ENCODE data around the gene DEPP1. TPM values are rescaled to one million over a fixed set of nuclear protein-coding genes. Genes with fewer than 3 reads are reported as not detected.

Gene DEPP1
- total RNA-seq, 1 donor from 2014 or later, result 21.9 TPM

- Histone ChIP-seq H3K27me3 (ENCODE audit: control insufficient read depth, insufficient read depth, low read length) (no peaks in the 10 kb centered on the region), H3K4me3 (ENCODE audit: low read depth, low read length) (no peak overlapping the region), H3K36me3 (ENCODE audit: control insufficient read depth, insufficient read depth, low read length) (no peaks in the 10 kb centered on the region)
- no peak for TF ChIP-seq CTCF (IDR thresholded peaks at IDR 0.05; ENCODE audit: insufficient read depth, low read length, poor library complexity, severe bottlenecking)
- DNase-seq (ENCODE audit: low read depth), result no peak
Observed at GRCh38 chr10:45005284-45005683, 26.7 kb upstream of the DEPP1 start.

- DNase-seq (ENCODE audit: low read depth), result no peak
- Histone ChIP-seq H3K4me3 (ENCODE audit: low read depth, low read length) (no peak overlapping the region), H3K27me3 (ENCODE audit: control insufficient read depth, insufficient read depth, low read length) (no peaks in the 10 kb centered on the region), H3K36me3 (ENCODE audit: control insufficient read depth, insufficient read depth, low read length) (no peaks in the 10 kb centered on the region)
- no peak for TF ChIP-seq CTCF (IDR thresholded peaks at IDR 0.05; ENCODE audit: insufficient read depth, low read length, poor library complexity, severe bottlenecking)
Observed at GRCh38 chr10:45004661-45005060, 26.1 kb upstream of the DEPP1 start.

DNA sequence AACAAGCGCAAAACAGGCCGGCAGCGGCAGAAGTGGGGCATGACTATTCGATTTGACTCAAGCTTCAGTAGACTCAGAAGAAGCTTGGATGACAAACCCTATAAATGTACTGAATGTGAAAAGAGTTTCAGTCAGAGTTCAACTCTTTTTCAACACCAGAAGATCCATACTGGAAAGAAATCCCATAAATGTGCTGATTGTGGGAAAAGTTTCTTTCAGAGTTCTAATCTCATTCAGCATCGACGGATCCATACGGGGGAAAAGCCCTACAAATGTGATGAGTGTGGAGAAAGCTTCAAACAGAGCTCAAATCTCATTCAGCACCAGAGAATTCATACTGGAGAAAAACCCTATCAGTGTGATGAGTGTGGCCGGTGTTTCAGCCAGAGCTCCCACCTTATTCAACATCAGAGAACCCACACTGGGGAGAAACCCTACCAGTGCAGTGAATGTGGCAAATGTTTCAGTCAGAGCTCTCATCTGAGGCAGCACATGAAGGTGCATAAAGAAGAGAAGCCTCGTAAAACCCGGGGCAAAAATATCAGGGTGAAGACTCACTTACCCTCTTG lies 24.9 kb upstream of the DEPP1 start:
- no peak for DNase-seq (ENCODE audit: low read depth)
- Histone ChIP-seq H3K36me3 (ENCODE audit: control insufficient read depth, insufficient read depth, low read length) (no peaks in the 10 kb centered on the region), H3K4me3 (ENCODE audit: low read depth, low read length) (no peak overlapping the region), H3K27me3 (ENCODE audit: control insufficient read depth, insufficient read depth, low read length) (no peaks in the 10 kb centered on the region)
- no peak for TF ChIP-seq CTCF (IDR thresholded peaks at IDR 0.05; ENCODE audit: insufficient read depth, low read length, poor library complexity, severe bottlenecking)

- no peaks in the 10 kb centered on the region for H3K27me3 ChIP-seq (ENCODE audit: control insufficient read depth, insufficient read depth, low read length)
- DNase-seq (ENCODE audit: low read depth), result peak; percentile 45
- no peaks in the 10 kb centered on the region for H3K36me3 ChIP-seq (ENCODE audit: control insufficient read depth, insufficient read depth, low read length)
- peak overlapping the region; percentile 36 for H3K4me3 ChIP-seq (ENCODE audit: low read depth, low read length)
- peak; percentile 9 for TF ChIP-seq CTCF (IDR thresholded peaks at IDR 0.05; ENCODE audit: insufficient read depth, low read length, poor library complexity, severe bottlenecking)
Observed at GRCh38 chr10:45001381-45002148, 23.0 kb upstream of the DEPP1 start.

- no peak for TF ChIP-seq CTCF (IDR thresholded peaks at IDR 0.05; ENCODE audit: insufficient read depth, low read length, poor library complexity, severe bottlenecking)
- Histone ChIP-seq H3K27me3 (ENCODE audit: control insufficient read depth, insufficient read depth, low read length) (no peaks in the 10 kb centered on the region), H3K36me3 (ENCODE audit: control insufficient read depth, insufficient read depth, low read length) (no peaks in the 10 kb centered on the region), H3K4me3 (ENCODE audit: low read depth, low read length) (peak within 1 kb of the TSS; percentile 36)
- DNase-seq (ENCODE audit: low read depth), result no peak
Observed at GRCh38 chr10:45000752-45001380, 22.3 kb upstream of the DEPP1 start, which contains the start of gene ZNF22. Gene ZNF22, plus strand, starts transcription at chr10:45000923. Its CDS starts 2,446 bp downstream, at chr10:45003369.
